Measurements from ENCODE around the gene MAGED4B.
"Not testable (repeated sequence)": the region's sequence is repeated elsewhere in the genome, so short reads cannot be mapped to it uniquely, and the experiment has no call there.

Gene MAGED4B

GRCh38 chrX:52068666-52069640, at the start of gene MAGED4B:
Gene MAGED4B, minus strand, starts transcription at chrX:52069183. Its CDS starts 1,011 bp downstream, at chrX:52068172.
- DNase-seq, result not testable (repeated sequence)

- DNase-seq, result no peak
These were observed 49.3 kb upstream of the MAGED4B start for GRCh38 chrX:52118262-52118661.

- no peak for DNase-seq
These were observed 13.6 kb upstream of the MAGED4B start for GRCh38 chrX:52082578-52082977.

GRCh38 chrX:52078131-52078530, 9.1 kb upstream of the MAGED4B start:
- no peak for DNase-seq

- DNase-seq, result not testable (repeated sequence)
These were observed 26.7 kb downstream of the MAGED4B start for GRCh38 chrX:52042288-52042687.

GRCh38 chrX:52034211-52034610, 34.8 kb downstream of the MAGED4B start:
- no peak for DNase-seq

GRCh38 chrX:52031371-52031770, 37.6 kb downstream of the MAGED4B start:
- DNase-seq, result no peak

GRCh38 chrX:52015794-52016193, 53.2 kb downstream of the MAGED4B start:
- DNase-seq, result no peak
